Activated CD4-positive, alpha-beta T cell treated with anti-CD3 and anti-CD28 coated beads, Interleukin-2, amount 10 ng/mL, durations not matched to agents 7 days and 5 days (primary cell): ENCODE data around the gene LRRC56. TPM values are rescaled to one million over a fixed set of nuclear protein-coding genes. Genes with fewer than 3 reads are reported as not detected.
A peak's percentile ranks its signal among the peaks of the same experiment; 100 is the strongest.

Experiments
- CTCF ChIA-PET: fragments of 350-600 bp; sonication (Branson Sonifier 250); formaldehyde crosslinking; loops from one replicate; lab custom pipeline; 2021; ENCODE audit warnings: antibody characterized with exemption; lab: Charles Lee
- POLR2A ChIA-PET: fragments of 350-600 bp; sonication (Branson Sonifier 250); formaldehyde crosslinking; loops from one replicate; lab custom pipeline; 2021; ENCODE audit warnings: antibody characterized with exemption; lab: Charles Lee
- DNase-seq: peaks from one replicate; pipeline ENCODE4 v3.0.0-alpha.2; 2020
- H3K27ac Mint-ChIP-seq: one replicate; pipeline ENCODE4 v1.8.0; 2021; ENCODE audit warnings: mild to moderate bottlenecking, moderate library complexity, mixed read lengths
- H3K27me3 Mint-ChIP-seq: one replicate; pipeline ENCODE4 v1.8.0; 2021; ENCODE audit warnings: mixed read lengths
- H3K36me3 Mint-ChIP-seq: one replicate; pipeline ENCODE4 v1.8.0; 2021; ENCODE audit warnings: low read depth, mixed read lengths
- H3K4me1 Mint-ChIP-seq: one replicate; pipeline ENCODE4 v1.8.0; 2021; ENCODE audit warnings: mixed read lengths
- H3K4me3 Mint-ChIP-seq: one replicate; pipeline ENCODE4 v1.8.0; 2021; ENCODE audit warnings: mild to moderate bottlenecking, moderate library complexity, mixed read lengths
- H3K9me3 Mint-ChIP-seq: one replicate; pipeline ENCODE4 v1.8.0; 2021; ENCODE audit warnings: mixed read lengths
- total RNA-seq, 2 experiments: library from RNA; stranded (reverse); gene quantifications; one replicate each; pipeline ENCODE4 v1.2.3, GENCODE V29; 2021

Gene LRRC56
- total RNA-seq, 2 experiments from 2014 or later = 2.0 to 2.1 TPM

DNA sequence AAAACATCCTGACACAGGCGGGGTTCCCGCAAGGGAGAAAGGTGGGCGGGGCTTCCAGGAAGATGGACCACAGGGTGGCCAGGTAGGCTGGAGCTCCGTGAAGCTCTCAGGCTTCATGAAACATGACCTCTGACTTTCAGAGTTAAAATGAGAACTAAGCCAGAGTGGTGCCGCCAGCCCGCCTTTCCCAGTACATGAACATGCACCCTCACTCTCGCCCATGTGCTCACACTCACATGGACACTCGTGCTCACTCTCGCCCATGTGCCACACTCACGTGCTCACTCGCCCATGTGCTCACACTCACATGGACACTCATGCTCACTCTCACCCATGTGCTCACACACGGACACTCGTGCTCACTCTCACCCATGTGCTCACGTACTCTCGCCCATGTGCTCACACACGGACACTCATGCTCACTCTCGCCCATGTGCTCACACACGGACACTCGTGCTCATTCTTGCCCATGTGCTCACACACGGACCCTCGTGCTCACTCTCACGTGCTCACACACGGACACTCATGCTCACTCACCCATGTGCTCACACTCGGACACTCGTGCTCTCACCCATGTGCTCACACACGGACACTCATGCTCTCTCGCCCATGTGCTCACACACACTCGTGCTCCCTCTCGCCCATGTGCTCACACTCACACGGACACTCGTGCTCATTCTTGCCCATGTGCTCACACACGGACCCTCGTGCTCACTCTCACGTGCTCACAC lies 40.3 kb upstream of the LRRC56 start:
- H3K9me3 Mint-ChIP-seq = peaks cover 3% of the 10 kb centered on the region
- H3K36me3 Mint-ChIP-seq = peaks cover 38% of the 10 kb centered on the region
- H3K27ac Mint-ChIP-seq = no peak overlapping the region
- H3K4me3 Mint-ChIP-seq = no peak overlapping the region
- no peaks in the 10 kb centered on the region for H3K27me3 Mint-ChIP-seq
- POLR2A ChIA-PET = no interaction called here
- CTCF ChIA-PET = interaction anchor here (1.8 kb wide), 1 partner anchor 36 kb away, joined by 4 read pairs; no protein-coding TSS in a partner anchor
- H3K4me1 Mint-ChIP-seq = peaks cover 14% of the 10 kb centered on the region
- DNase-seq = no peak

- CTCF ChIA-PET = interaction anchor here (0.9 to 1.8 kb wide), 3 partner anchors 21 to 48 kb away, joined by 3 to 4 read pairs (median 3); no protein-coding TSS in a partner anchor
- H3K4me3 Mint-ChIP-seq = no peak overlapping the region
- H3K9me3 Mint-ChIP-seq = peaks cover 3% of the 10 kb centered on the region
- peaks cover 38% of the 10 kb centered on the region for H3K36me3 Mint-ChIP-seq
- no peak overlapping the region for H3K27ac Mint-ChIP-seq
- H3K27me3 Mint-ChIP-seq = no peaks in the 10 kb centered on the region
- POLR2A ChIA-PET = no interaction called here
- DNase-seq = no peak
- H3K4me1 Mint-ChIP-seq = peaks cover 14% of the 10 kb centered on the region
Observed at GRCh38 chr11:497565-498296, 39.6 kb upstream of the LRRC56 start.

- no peak for DNase-seq
- peaks cover 3% of the 10 kb centered on the region for H3K9me3 Mint-ChIP-seq
- ChIA-PET POLR2A (no interaction called here), CTCF (interaction anchor here (0.9 to 1.8 kb wide), 3 partner anchors 20 to 49 kb away, joined by 3 to 4 read pairs (median 3); no protein-coding TSS in a partner anchor)
- no peak overlapping the region for H3K4me3 Mint-ChIP-seq
- peaks cover 38% of the 10 kb centered on the region for H3K36me3 Mint-ChIP-seq
- H3K4me1 Mint-ChIP-seq = peaks cover 17% of the 10 kb centered on the region
- no peaks in the 10 kb centered on the region for H3K27me3 Mint-ChIP-seq
- H3K27ac Mint-ChIP-seq = peak overlapping the region; percentile 31
Observed at GRCh38 chr11:498297-499181, 38.8 kb upstream of the LRRC56 start.

DNA sequence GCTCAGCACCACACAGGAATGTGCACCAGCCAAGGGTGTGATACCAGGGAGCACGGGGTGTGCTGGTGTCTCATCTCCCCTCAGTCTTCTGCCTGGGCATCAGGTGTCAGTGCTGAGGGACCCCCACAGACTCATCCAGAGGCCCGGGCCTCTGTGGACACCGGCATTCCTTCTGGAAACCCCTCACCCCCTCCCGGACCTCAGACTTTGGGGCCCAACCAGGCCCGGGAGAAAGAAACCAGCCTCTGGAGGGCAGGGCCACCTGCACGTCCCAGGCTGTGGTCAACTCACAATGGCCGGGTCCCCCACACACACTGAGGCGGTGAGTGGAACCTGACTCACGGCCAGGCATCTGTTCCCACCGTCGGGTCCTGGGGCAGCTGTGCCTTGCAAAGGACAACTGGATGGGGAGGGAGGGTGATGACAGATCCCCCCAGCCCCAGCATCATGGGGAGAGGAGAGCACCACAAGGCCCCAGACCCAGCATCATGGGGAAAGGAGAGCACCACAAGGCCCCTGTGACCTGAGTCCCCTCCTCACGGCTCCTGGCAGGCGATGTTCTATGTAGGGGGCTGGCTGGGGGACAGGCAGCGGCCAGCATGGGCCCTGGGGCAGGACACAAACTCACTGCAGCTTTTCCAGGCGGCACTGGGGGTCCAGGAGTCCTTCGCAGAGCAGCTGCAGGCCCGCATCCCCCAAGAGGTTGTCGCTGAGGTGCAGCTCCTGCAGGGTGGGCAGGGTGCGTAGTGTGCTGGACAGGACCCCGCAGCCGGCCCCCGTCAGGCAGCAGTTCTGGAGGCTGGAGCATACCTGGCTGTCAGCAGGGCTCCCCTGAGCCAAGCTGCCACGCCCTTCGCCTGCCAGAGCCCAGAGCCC lies 37.9 kb upstream of the LRRC56 start:
- Mint-ChIP-seq H3K27me3 (no peaks in the 10 kb centered on the region), H3K9me3 (peaks cover 3% of the 10 kb centered on the region), H3K27ac (no peak overlapping the region), H3K36me3 (peaks cover 35% of the 10 kb centered on the region), H3K4me3 (no peak overlapping the region), H3K4me1 (peaks cover 20% of the 10 kb centered on the region)
- ChIA-PET CTCF (interaction anchor here (0.6 to 1.8 kb wide), 2 partner anchors 39 to 89 kb away, joined by 4 read pairs; no protein-coding TSS in a partner anchor), POLR2A (no interaction called here)
- DNase-seq = no peak

DNA sequence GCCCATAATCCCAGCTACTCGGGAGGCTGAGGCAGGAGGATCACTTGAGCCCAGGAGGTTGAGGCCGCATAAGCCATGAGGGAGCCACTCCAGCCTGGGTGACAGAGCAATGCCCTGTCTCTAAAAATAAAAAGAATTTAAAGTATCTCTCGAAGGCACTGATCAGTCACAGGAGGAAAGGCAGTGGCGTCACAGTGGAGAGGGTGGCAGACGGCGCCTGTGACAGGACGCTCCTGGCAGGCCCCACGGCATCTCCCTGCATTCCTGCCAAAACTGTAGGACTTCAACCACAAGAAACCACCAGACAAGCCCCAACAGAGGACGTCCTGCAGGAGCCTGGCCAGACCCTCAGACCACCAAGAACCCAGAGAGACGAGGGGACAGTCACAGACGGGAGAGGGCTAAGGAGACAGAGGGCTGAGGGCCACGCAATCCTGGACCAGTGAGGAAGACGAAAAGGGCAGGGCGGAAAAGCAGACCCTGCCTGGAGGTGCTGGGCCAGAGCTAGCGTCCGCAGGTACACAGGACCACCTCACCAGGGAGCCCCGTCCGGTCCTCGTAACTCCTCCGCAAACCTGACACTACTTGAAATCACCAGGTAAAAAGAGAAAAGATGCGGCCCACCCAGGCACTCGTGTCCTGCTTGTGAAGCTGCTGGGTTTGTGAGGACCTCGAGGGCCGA lies 36.2 kb upstream of the LRRC56 start:
- Mint-ChIP-seq H3K4me1 (peaks cover 35% of the 10 kb centered on the region), H3K4me3 (no peak overlapping the region), H3K27ac (no peak overlapping the region), H3K36me3 (peaks cover 29% of the 10 kb centered on the region), H3K27me3 (no peaks in the 10 kb centered on the region), H3K9me3 (peaks cover 3% of the 10 kb centered on the region)
- POLR2A ChIA-PET = no interaction called here
- CTCF ChIA-PET = interaction anchor here (1.2 kb wide), 1 partner anchor 17 kb away, joined by 3 read pairs; no protein-coding TSS in a partner anchor
- DNase-seq = no peak

DNA sequence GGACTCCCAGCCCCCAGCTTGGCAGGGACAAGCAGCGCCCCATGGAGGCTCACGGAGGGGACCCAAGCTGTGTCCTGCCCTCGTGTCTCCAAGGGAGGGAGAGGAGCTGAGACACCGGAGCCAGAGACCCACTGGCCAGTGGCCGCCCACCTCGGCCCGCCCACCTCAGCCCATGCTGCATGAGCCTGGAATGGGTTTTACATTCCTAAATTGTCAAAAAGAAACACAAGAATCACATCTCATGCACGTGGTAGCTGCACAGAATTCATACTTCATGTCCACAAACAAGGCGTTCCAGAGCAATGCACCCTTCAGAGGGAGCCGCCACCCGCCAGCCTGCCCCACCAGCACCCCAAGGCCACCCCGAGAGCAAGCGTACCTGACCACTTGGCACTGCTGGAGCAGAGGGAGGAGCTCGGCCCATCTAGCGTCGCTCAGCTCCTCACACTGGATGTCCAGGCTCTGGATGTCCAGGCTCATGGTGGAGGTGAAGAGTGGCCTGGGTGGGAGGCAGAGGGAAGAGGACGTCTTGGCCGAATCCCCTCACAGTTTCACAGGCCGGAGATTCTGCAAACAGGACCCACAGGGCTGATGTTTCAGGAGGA lies 35.5 kb upstream of the LRRC56 start:
- Mint-ChIP-seq H3K27me3 (no peaks in the 10 kb centered on the region), H3K36me3 (peaks cover 25% of the 10 kb centered on the region), H3K27ac (peak overlapping the region; percentile 54), H3K4me3 (no peak overlapping the region), H3K9me3 (peaks cover 3% of the 10 kb centered on the region), H3K4me1 (peaks cover 35% of the 10 kb centered on the region)
- CTCF ChIA-PET = interaction anchor here (1.2 kb wide), 1 partner anchor 16 kb away, joined by 3 read pairs; no protein-coding TSS in a partner anchor
- no peak for DNase-seq
- POLR2A ChIA-PET = no interaction called here

GRCh38 chr11:502288-503178 lies 34.8 kb upstream of the LRRC56 start:
- CTCF ChIA-PET = interaction anchor here (1.0 to 1.2 kb wide), 2 partner anchors 9 to 15 kb away, joined by 3 read pairs; no protein-coding TSS in a partner anchor
- peaks cover 28% of the 10 kb centered on the region for H3K4me1 Mint-ChIP-seq
- H3K4me3 Mint-ChIP-seq = no peak overlapping the region
- POLR2A ChIA-PET = no interaction called here
- no peaks in the 10 kb centered on the region for H3K27me3 Mint-ChIP-seq
- H3K27ac Mint-ChIP-seq = peak overlapping the region; percentile 85
- DNase-seq = no peak
- peaks cover 2% of the 10 kb centered on the region for H3K9me3 Mint-ChIP-seq
- H3K36me3 Mint-ChIP-seq = peaks cover 17% of the 10 kb centered on the region

GRCh38 chr11:503179-503981 lies 33.9 kb upstream of the LRRC56 start:
- POLR2A ChIA-PET = no interaction called here
- Mint-ChIP-seq H3K27me3 (no peaks in the 10 kb centered on the region), H3K27ac (peak overlapping the region; percentile 85), H3K9me3 (no peaks in the 10 kb centered on the region), H3K4me3 (peak overlapping the region; percentile 51), H3K36me3 (peaks cover 11% of the 10 kb centered on the region), H3K4me1 (peaks cover 29% of the 10 kb centered on the region)
- CTCF ChIA-PET = interaction anchor here (1.0 to 6.5 kb wide), 2 partner anchors 8 to 15 kb away, joined by 3 to 64 read pairs; no protein-coding TSS in a partner anchor
- DNase-seq = peak; percentile 29

GRCh38 chr11:504053-504993 lies 33.0 kb upstream of the LRRC56 start:
- POLR2A ChIA-PET = no interaction called here
- Mint-ChIP-seq H3K4me3 (peak overlapping the region; percentile 95), H3K27ac (peak overlapping the region; percentile 98)

More at GRCh38 chr11:504053-504993, 33.0 kb upstream of the LRRC56 start:
- Mint-ChIP-seq H3K9me3 (no peaks in the 10 kb centered on the region), H3K27me3 (no peaks in the 10 kb centered on the region), H3K4me1 (peaks cover 29% of the 10 kb centered on the region), H3K36me3 (peaks cover 10% of the 10 kb centered on the region)
- CTCF ChIA-PET = interaction anchor here (6.5 kb wide), 1 partner anchor 14 kb away, joined by 64 read pairs; no protein-coding TSS in a partner anchor
- DNase-seq = no peak
